Vagina (tissue), 2 donors: Measurements from ENCODE around the gene ABCA13.

Source experiments
- POLR2A ChIP-seq, 2 donors: fragments of 450-650 bp; IDR thresholded peaks; one replicate each; pipeline ENCODE4 v1.6.1; 2017; ENCODE audit warnings: antibody characterized with exemption in 2 of 2, mild to moderate bottlenecking in 2 of 2, moderate library complexity in 2 of 2
- TF ChIP-seq, protein P1 (sequence below), 3 experiments: fragments of 450-650 bp in 2 of 3; fragments of 200-600 bp in 1 of 3; sonication (generic) in 1 of 3; IDR thresholded peaks; one replicate each; pipeline ENCODE4 v1.5.1; 2017 to 2019; ENCODE audit warnings: antibody characterized with exemption in 3 of 3, mild to moderate bottlenecking in 2 of 3, moderate library complexity in 2 of 3

- TF ChIP-seq, protein P1, sequence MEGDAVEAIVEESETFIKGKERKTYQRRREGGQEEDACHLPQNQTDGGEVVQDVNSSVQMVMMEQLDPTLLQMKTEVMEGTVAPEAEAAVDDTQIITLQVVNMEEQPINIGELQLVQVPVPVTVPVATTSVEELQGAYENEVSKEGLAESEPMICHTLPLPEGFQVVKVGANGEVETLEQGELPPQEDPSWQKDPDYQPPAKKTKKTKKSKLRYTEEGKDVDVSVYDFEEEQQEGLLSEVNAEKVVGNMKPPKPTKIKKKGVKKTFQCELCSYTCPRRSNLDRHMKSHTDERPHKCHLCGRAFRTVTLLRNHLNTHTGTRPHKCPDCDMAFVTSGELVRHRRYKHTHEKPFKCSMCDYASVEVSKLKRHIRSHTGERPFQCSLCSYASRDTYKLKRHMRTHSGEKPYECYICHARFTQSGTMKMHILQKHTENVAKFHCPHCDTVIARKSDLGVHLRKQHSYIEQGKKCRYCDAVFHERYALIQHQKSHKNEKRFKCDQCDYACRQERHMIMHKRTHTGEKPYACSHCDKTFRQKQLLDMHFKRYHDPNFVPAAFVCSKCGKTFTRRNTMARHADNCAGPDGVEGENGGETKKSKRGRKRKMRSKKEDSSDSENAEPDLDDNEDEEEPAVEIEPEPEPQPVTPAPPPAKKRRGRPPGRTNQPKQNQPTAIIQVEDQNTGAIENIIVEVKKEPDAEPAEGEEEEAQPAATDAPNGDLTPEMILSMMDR (IDR thresholded peaks at IDR 0.05) = no peak
- TF ChIP-seq POLR2A (IDR thresholded peaks at IDR 0.05) = no peak
Observed at GRCh38 chr7:48402721-48403120, 231.5 kb downstream of the ABCA13 start.
